ENCODE measurements around the gene WDR64. TPM values are rescaled to one million over a fixed set of nuclear protein-coding genes. Genes with fewer than 3 reads are reported as not detected.

The WDR64 gene
- total RNA-seq, 1 experiment from 2014 or later, result not detected

DNA sequence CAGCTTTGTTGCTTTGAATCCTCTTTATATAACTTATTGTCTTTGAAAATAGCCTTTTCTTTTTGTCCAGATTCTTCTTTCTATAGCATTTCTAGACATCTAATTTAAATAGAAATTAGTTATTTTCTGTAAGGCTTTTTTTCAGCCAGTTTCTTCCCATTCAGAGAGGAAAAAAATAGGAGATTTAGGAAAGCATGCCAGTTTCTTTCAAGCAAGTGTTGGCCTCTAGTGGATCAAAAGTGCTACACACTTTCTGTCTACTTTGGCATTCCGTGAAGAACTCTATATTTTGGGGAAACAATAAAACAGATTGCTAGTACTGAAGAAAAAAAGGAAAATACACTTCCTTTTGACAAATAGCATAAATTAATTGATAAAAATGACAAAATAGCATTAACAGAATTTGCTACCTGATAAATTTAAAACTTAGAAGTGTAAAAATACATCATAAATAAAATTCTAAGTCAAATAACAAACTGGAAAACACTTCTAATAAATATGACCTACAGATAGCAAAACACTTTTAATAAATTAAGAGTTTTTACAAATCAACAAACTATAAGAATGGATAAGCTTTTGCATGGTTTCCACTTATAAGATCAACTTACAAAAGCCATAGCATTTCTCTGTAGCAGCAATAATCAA is 182.8 kb downstream of the WDR64 start:
- no peak overlapping the region for H3K9ac ChIP-seq (ENCODE audit: low read length)
- BruUV-seq (replicated peaks), result no TSS peak
- H3K79me2 ChIP-seq (ENCODE audit: low read length), result no peaks in the 10 kb centered on the region
- no peaks in the 10 kb centered on the region for H3F3A ChIP-seq (ENCODE audit: low read length, unreplicated experiment)
- H3K27me3 ChIP-seq (ENCODE audit: low read length), result no peaks in the 10 kb centered on the region
- TF ChIP-seq EZH2 (IDR thresholded peaks at IDR 0.05; ENCODE audit: low read length, unreplicated experiment), result no peak
- TF ChIP-seq, protein P1, sequence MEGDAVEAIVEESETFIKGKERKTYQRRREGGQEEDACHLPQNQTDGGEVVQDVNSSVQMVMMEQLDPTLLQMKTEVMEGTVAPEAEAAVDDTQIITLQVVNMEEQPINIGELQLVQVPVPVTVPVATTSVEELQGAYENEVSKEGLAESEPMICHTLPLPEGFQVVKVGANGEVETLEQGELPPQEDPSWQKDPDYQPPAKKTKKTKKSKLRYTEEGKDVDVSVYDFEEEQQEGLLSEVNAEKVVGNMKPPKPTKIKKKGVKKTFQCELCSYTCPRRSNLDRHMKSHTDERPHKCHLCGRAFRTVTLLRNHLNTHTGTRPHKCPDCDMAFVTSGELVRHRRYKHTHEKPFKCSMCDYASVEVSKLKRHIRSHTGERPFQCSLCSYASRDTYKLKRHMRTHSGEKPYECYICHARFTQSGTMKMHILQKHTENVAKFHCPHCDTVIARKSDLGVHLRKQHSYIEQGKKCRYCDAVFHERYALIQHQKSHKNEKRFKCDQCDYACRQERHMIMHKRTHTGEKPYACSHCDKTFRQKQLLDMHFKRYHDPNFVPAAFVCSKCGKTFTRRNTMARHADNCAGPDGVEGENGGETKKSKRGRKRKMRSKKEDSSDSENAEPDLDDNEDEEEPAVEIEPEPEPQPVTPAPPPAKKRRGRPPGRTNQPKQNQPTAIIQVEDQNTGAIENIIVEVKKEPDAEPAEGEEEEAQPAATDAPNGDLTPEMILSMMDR (conservative IDR thresholded peaks at IDR 0.05; ENCODE audit: low read depth, low read length), result peak; percentile 93
- no peak for TF ChIP-seq EZH2phosphoT487 (IDR thresholded peaks at IDR 0.05; ENCODE audit: borderline replicate concordance, low read length)
- no peak overlapping the region for H3K27ac ChIP-seq (ENCODE audit: low read length)
- H3K4me1 ChIP-seq (ENCODE audit: insufficient read depth, low read length), result peaks cover 28% of the 10 kb centered on the region
- no peaks in the 10 kb centered on the region for H3K36me3 ChIP-seq (ENCODE audit: low read depth, low read length)
- H2AFZ ChIP-seq (ENCODE audit: low read length), result no peak overlapping the region
- H3K4me2 ChIP-seq (ENCODE audit: low read length), result no peak overlapping the region
- no peaks in the 10 kb centered on the region for H4K20me1 ChIP-seq (ENCODE audit: low read length)
- no peaks in the 10 kb centered on the region for H3K9me2 ChIP-seq (replicated peaks; ENCODE audit: low read length)
- ATAC-seq, result peak; percentile 52
- ChIA-PET CTCF (no interaction called here), POLR2A (ENCODE audit: unreplicated experiment) (no interaction called here)
- intact Hi-C loops (cut with micrococcal nuclease), result loop anchor here (1.0 to 5.0 kb wide), 4 partner anchors 118 to 304 kb away; no protein-coding TSS in a partner anchor
- H3K4me3 ChIP-seq (ENCODE audit: low read length), result no peak overlapping the region
- no peaks in the 10 kb centered on the region for H3K9me3 ChIP-seq (ENCODE audit: low read length)
- DNase-seq, result peak; percentile 76

DNA sequence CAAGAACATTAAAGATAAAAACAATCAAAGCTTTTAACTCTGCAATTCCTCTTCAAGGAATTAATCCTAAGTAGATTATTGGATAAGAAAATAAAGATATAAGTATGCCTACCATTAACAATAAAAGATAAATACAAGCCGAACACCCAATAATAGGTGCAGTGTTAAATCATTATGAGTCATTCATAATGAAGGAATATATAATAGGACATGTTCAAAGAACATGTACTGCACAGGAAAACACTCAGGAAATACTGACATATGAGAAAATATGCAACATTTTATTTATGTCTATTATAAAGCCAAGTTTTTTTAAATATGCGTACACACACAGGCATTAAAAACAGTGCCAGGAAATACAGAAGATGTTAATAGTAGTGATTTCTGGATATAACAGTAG is 184.9 kb downstream of the WDR64 start:
- CTCF ChIA-PET, result interaction anchor here (1.0 kb wide), 1 partner anchor 232 kb away, joined by 5 read pairs; no protein-coding TSS in a partner anchor
- no peaks in the 10 kb centered on the region for H3K79me2 ChIP-seq (ENCODE audit: low read length)
- no peak overlapping the region for H3K9ac ChIP-seq (ENCODE audit: low read length)
- intact Hi-C loops (cut with micrococcal nuclease), result loop anchor here (5.0 kb wide), 1 partner anchor 120 kb away; no protein-coding TSS in a partner anchor
- H3F3A ChIP-seq (ENCODE audit: low read length, unreplicated experiment), result no peaks in the 10 kb centered on the region
- POLR2A ChIA-PET (ENCODE audit: unreplicated experiment), result no interaction called here
- no peak overlapping the region for H3K27ac ChIP-seq (ENCODE audit: low read length)
- peaks cover 28% of the 10 kb centered on the region for H3K4me1 ChIP-seq (ENCODE audit: insufficient read depth, low read length)
- no peaks in the 10 kb centered on the region for H3K9me2 ChIP-seq (replicated peaks; ENCODE audit: low read length)
- no peaks in the 10 kb centered on the region for H3K36me3 ChIP-seq (ENCODE audit: low read depth, low read length)
- no peak overlapping the region for H3K4me2 ChIP-seq (ENCODE audit: low read length)
- no TSS peak for BruUV-seq (replicated peaks)
- no peak overlapping the region for H3K4me3 ChIP-seq (ENCODE audit: low read length)
- TF ChIP-seq, protein P1 (conservative IDR thresholded peaks at IDR 0.05; ENCODE audit: low read depth, low read length), result no peak
- TF ChIP-seq EZH2phosphoT487 (IDR thresholded peaks at IDR 0.05; ENCODE audit: borderline replicate concordance, low read length) (no peak), EZH2 (IDR thresholded peaks at IDR 0.05; ENCODE audit: low read length, unreplicated experiment) (no peak)
- DNase-seq (no peak), ATAC-seq (no peak)
- H4K20me1 ChIP-seq (ENCODE audit: low read length), result no peaks in the 10 kb centered on the region
- H3K9me3 ChIP-seq (ENCODE audit: low read length), result no peaks in the 10 kb centered on the region
- H3K27me3 ChIP-seq (ENCODE audit: low read length), result no peaks in the 10 kb centered on the region
- H2AFZ ChIP-seq (ENCODE audit: low read length), result no peak overlapping the region

DNA sequence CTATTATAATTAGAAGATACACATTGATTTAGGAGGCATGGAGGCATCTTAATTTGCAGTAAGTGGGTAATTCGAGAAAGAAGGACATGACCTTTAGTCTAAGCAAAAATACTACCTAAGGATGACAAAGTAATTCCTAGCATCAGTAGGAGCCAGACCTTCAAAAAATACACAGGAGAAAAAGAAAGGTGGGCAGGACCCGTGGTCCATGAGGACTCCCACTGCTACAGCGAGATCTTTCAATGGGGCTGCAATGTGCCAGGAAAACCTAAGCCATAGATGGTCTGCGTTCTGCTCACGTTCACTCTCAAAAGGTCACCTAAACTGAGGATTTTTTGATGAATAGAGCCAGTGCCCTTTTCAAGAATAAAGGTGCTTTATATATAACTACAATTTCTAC is 185.3 kb downstream of the WDR64 start:
- intact Hi-C loops (cut with micrococcal nuclease), result loop anchor here (5.0 kb wide), 1 partner anchor 120 kb away; no protein-coding TSS in a partner anchor
- ChIA-PET POLR2A (ENCODE audit: unreplicated experiment) (no interaction called here), CTCF (no interaction called here)
- Histone ChIP-seq H2AFZ (ENCODE audit: low read length) (no peak overlapping the region; the same call in 1 of the 2 replicates), H3K27ac (ENCODE audit: low read length) (peak overlapping the region; percentile 43), H4K20me1 (ENCODE audit: low read length) (no peaks in the 10 kb centered on the region), H3K79me2 (ENCODE audit: low read length) (no peaks in the 10 kb centered on the region), H3K4me1 (ENCODE audit: insufficient read depth, low read length) (peaks cover 28% of the 10 kb centered on the region), H3K4me2 (ENCODE audit: low read length) (peak overlapping the region; percentile 37; the same call in 1 of the 2 replicates), H3K36me3 (ENCODE audit: low read depth, low read length) (no peaks in the 10 kb centered on the region), H3K9me2 (replicated peaks; ENCODE audit: low read length) (no peaks in the 10 kb centered on the region), H3K27me3 (ENCODE audit: low read length) (no peaks in the 10 kb centered on the region), H3K9me3 (ENCODE audit: low read length) (no peaks in the 10 kb centered on the region), H3F3A (ENCODE audit: low read length, unreplicated experiment) (no peaks in the 10 kb centered on the region), H3K4me3 (ENCODE audit: low read length) (no peak overlapping the region), H3K9ac (ENCODE audit: low read length) (no peak overlapping the region)
- TF ChIP-seq, protein P1 (conservative IDR thresholded peaks at IDR 0.05; ENCODE audit: low read depth, low read length), result no peak
- TF ChIP-seq EZH2 (IDR thresholded peaks at IDR 0.05; ENCODE audit: low read length, unreplicated experiment) (no peak), EZH2phosphoT487 (IDR thresholded peaks at IDR 0.05; ENCODE audit: borderline replicate concordance, low read length) (no peak)
- DNase-seq (no peak), ATAC-seq (no peak)
- no TSS peak for BruUV-seq (replicated peaks)
